ENCODE data around the gene TRHDE. TPM values are rescaled to one million over a fixed set of nuclear protein-coding genes. Genes with fewer than 3 reads are reported as not detected.
A peak's percentile ranks its signal among the peaks of the same experiment; 100 is the strongest.

The TRHDE gene
- polyA plus RNA-seq, 4 donors, result 21.1 to 25.9 (median 22.3) TPM

DNA sequence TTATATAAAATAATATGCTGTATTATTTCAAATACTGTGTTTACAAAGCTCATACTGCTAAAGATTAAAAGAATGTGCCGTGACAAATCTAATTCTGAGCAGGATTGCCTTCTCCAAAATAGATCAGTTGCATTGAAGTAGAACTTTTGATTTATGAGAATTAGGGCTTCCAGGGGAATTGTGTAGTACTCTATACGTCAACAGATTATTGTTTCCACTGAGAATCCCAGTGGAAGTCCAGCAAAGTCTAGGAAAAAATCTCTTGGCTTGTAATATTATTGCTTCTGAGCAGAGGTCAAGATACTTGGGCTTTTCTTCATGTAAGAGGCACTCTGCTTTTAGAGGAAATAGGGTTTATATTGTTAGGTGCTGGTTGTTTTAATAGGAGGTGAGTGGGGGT lies 133.9 kb downstream of the TRHDE start:
- no peak for DNase-seq (ENCODE audit: low read depth in 4 of 4, low spot score in 2 of 4)

GRCh38 chr12:72432037-72432604 lies 160.0 kb downstream of the TRHDE start:
- DNase-seq (ENCODE audit: low read depth in 4 of 4, low spot score in 2 of 4), result no peak

DNA sequence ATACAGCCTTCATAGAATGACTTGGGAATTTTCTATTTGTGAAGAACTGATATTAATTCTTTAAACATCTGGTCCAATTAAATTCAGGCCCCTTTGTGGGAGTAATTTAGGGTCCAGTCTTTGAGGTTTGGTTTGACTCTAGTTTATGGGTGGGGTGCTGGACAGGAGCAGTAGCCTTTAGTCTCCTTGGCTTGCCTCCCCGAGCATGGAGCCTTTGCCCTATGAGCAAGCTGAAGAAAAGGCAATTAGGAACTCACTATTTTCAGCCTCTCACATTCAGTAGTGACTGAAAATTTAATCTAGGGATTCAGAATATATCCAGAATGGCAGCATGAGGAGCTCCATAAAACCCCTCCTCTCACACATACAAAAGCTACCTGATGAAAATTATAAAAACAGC lies 161.1 kb downstream of the TRHDE start:
- no peak for DNase-seq (ENCODE audit: low read depth in 4 of 4, low spot score in 2 of 4)

- DNase-seq (ENCODE audit: low read depth in 4 of 4, low spot score in 2 of 4), result no peak
Measured at GRCh38 chr12:72434999-72435398, 162.8 kb downstream of the TRHDE start.

GRCh38 chr12:72442217-72442616 lies 170.0 kb downstream of the TRHDE start:
- DNase-seq (ENCODE audit: low read depth in 4 of 4, low spot score in 2 of 4), result no peak

DNA sequence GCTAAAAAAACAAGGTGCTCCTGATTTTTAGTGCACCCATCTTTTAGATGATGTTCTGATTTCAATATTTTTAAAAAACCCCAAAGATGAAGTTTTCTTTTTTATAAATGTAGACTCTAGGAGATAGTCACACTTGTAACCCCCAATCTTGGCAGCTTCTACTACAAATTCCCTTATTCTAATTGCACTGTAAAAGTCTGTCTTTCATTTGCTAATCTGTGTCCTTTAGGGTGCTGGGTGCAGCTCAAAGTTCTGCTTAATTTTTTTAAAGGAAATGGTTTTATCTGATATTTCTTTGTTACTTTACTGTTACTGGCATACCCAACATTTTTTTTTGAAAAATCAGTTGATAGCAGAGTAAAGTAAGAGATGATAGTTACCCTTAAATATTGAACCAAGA lies 172.0 kb downstream of the TRHDE start:
- no peak for DNase-seq (ENCODE audit: low read depth in 4 of 4, low spot score in 2 of 4)

DNA sequence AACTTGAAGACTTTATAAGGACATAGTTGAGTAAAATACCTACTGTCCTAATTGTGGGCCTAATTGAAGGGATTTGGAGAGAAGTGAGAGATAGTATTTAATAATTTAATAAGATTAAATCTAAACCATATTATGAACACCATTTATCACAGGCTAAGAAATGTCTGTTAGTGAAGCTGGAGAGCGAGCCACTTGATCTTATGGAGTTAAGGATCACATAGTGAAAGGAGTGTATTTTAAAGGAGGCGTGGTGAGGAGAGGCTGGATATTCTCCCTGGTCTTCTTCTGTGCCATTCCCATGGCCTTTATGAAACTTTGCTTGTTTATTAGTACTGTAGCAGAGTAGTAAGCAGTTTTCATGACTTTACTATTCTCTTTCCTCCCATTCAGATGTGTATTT lies 172.4 kb downstream of the TRHDE start:
- no peak for DNase-seq (ENCODE audit: low read depth in 4 of 4, low spot score in 2 of 4)

DNA sequence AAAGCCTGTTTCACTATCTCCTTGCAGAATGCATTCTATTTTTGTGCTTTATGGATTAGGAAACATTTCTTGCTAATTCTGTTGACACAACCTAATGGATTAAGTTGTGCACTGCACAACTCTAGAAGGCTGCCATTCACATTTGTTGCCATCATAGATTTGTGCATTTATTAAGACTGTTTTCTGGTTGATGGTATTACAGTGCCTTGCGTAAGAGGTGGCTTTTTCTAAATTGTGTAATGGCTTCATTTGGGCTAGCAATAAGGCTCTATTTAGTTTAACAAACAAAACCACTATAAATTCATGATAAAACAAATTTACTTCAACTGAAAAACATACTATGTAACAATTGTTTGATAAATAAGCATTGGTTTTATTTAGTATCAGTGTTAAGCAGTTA lies 175.9 kb downstream of the TRHDE start:
- DNase-seq (ENCODE audit: low read depth in 4 of 4, low spot score in 2 of 4), result no peak

GRCh38 chr12:72448805-72449204 lies 176.6 kb downstream of the TRHDE start:
- DNase-seq (ENCODE audit: low read depth in 4 of 4, low spot score in 2 of 4), result no peak

- no peak for DNase-seq (ENCODE audit: low read depth in 4 of 4, low spot score in 2 of 4)
Measured at GRCh38 chr12:72453066-72453465, 180.9 kb downstream of the TRHDE start.

- no peak for DNase-seq (ENCODE audit: low read depth in 4 of 4, low spot score in 2 of 4)
Measured at GRCh38 chr12:72453550-72453949, 181.4 kb downstream of the TRHDE start.

GRCh38 chr12:72464471-72464870 lies 192.3 kb downstream of the TRHDE start:
- DNase-seq (ENCODE audit: low read depth in 4 of 4, low spot score in 2 of 4), result no peak

- no peak for DNase-seq (ENCODE audit: low read depth in 4 of 4, low spot score in 2 of 4)
Measured at GRCh38 chr12:72465155-72465554, 193.0 kb downstream of the TRHDE start.

GRCh38 chr12:72465940-72466630 lies 193.9 kb downstream of the TRHDE start:
- DNase-seq (ENCODE audit: low read depth in 4 of 4, low spot score in 2 of 4), result no peak

DNA sequence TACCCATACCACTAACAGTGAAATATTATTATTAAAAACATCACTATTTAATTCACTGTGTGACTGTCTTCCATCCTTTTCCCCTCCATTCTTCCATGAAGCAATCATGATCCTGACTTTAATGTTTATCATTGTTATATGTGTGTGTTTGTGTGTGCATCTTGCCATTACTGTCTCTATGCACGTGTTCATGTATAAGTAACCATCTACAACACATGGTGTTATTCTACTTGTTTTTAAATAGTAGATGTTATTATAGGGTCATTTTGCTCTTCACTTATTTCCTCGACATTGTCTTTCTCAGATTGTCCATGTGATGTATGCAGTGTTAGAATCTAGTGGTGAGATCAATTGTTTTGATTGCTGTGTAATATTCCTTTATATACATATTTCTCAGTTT lies 195.8 kb downstream of the TRHDE start:
- no peak for DNase-seq (ENCODE audit: low read depth in 4 of 4, low spot score in 2 of 4)

DNA sequence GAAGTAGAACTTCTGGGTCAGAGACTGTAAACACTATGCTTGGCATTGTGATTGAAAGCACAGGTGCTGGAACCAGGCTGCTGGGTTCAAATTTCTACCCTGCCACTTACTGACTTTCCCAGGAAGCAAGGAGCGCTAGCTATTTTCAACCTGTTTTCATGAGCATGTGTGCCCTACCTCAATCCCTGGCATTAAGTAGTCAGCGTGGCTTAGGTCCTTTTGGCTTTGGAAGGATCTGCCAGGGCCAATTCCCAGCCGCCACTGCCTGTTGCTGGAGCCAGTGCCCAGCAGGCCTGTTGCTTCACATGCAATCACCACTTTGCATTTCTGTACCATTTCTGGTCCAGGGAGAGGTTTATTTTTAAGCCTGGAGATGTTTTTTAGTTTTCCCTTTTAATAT lies 196.3 kb downstream of the TRHDE start:
- DNase-seq (ENCODE audit: low read depth in 4 of 4, low spot score in 2 of 4), result no peak

- peak in 2 of 4 donors; percentile 27 to 32 for DNase-seq (ENCODE audit: low read depth in 4 of 4, low spot score in 2 of 4)
Measured at GRCh38 chr12:72471806-72472205, 199.6 kb downstream of the TRHDE start.

DNA sequence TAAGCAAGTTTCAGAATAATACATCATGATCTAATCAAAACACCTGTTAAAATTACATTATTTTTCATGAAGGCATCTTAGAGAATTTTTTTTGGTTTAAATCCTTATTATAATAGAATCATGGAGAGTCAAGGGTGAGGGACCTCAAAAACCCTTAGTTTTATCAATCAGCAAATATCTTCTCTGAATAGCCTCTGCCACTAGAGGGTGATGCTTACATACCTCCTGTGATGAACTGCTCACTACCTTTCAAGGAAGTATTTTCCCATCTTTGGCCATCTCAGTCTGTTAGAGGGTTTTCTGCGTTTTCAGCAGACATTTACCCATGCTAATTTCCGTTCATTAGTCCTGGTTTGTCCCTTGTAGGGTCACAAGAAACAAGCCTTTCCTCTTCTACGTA lies 200.2 kb downstream of the TRHDE start:
- DNase-seq (ENCODE audit: low read depth in 4 of 4, low spot score in 2 of 4), result no peak

DNA sequence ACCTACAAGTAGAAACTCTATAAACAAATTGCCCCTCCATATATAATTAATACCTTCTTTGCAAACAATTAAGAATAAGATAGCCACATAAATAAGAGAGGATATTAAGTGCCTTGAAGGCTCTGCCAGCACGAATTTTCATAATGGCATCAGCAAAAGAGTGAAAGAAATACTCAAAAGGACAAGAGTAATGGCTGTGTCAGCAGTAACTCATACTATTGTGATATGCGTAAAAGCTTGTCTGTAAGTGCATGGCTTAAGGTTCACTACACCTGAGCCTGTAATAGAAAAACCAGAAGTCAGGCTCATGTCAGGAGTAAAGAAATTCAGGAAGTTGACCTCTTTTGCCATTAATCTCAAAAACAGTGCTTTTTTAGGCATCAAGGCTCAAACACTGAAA lies 204.1 kb downstream of the TRHDE start:
- DNase-seq (ENCODE audit: low read depth in 4 of 4, low spot score in 2 of 4), result no peak

DNA sequence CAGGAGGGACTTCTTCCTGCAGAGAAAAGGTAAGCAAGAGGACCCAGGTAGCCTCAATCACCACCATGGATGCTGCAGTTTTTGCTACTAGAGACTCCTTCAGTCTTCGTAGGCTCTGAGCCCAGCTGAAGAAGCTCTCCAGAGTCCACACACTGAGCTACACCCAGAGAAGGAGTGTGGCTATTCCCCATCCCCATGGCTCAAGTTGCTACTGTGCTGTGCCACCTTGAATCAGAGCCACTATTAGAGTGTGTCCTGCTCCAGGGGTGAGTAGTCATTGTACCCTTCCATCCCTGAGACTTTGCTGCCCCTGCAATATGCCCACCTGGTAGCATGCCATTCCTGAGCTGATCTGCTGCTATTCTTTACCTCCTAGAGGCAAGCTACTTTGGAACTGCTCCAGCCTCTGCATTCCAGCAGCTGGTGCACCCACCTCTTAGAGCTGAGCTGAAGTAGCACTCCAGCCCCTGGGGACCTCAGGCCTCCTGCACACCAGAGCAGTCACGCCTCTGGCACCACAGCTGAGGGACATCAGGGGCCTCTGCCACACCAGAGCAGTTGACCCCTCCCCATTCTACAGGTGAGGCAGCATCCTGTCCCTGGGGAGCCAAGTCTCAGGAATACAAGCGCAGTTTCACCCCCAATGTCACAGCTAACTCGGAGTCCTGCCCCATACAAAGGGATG lies 213.0 kb downstream of the TRHDE start:
- DNase-seq (ENCODE audit: low read depth in 4 of 4, low spot score in 2 of 4), result no peak

DNA sequence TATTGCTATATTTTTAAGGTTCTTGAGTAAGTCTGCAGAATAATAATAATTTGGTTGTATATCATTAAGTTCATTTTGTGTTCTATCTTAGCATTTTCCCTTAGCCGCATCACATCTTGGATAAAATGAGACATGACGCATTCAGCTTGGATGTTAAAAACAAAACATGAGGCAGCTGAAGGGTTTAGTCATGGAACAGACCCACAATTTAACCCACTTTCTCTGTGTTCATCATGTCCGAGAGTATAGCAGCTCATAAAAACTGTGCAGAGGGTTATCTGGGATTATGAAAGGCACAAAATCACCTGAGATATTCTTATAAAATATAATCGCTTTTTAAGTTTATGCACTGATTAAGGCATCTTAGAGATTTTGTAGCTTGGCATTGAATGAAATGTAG lies 219.3 kb downstream of the TRHDE start:
- DNase-seq (ENCODE audit: low read depth in 4 of 4, low spot score in 2 of 4), result no peak

DNA sequence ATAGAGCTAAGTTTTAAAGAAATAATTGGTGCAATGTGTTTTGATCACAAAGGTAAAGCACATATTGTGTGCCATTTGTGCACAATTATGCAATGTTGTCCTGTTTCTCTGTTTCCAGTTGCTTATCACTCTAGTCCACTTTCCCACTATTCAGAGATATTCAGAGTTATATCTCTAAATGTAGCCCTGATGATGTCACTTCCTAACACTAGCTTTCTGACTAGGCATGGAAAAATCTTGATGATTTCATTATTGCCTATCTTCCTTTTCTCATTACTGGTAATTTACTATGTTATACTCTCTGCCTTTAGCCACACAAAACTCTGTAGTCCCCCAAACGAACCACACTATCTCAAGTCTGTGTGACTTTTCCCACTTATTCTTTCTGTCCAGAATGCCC lies 221.2 kb downstream of the TRHDE start:
- no peak for DNase-seq (ENCODE audit: low read depth in 4 of 4, low spot score in 2 of 4)
